ELF-1 (cell line): ENCODE data around the gene NELL1.
"Not testable (repeated sequence)": the region's sequence is repeated elsewhere in the genome, so short reads cannot be mapped to it uniquely, and the experiment has no call there.

ENCODE experiments used
- DNase-seq: peaks from one replicate; pipeline ENCODE4 v3.0.0-alpha.2; 2016; ENCODE audit warnings: low read depth, low spot score

NELL1 gene

GRCh38 chr11:20762980-20763379 lies 93.6 kb downstream of the NELL1 start:
- no peak for DNase-seq

- no peak for DNase-seq
These were observed 101.1 kb downstream of the NELL1 start for GRCh38 chr11:20770414-20770946.

GRCh38 chr11:20771026-20771425 lies 101.6 kb downstream of the NELL1 start:
- no peak for DNase-seq

- no peak for DNase-seq
These were observed 102.3 kb downstream of the NELL1 start for GRCh38 chr11:20771681-20772080.

- DNase-seq = no peak
These were observed 105.9 kb downstream of the NELL1 start for GRCh38 chr11:20775331-20775730.

GRCh38 chr11:20782775-20783174 lies 113.4 kb downstream of the NELL1 start:
- no peak for DNase-seq

GRCh38 chr11:20783220-20783619 lies 113.8 kb downstream of the NELL1 start:
- no peak for DNase-seq

- peak; percentile 8 for DNase-seq
These were observed 121.2 kb downstream of the NELL1 start for GRCh38 chr11:20790622-20791021.

- DNase-seq = no peak
These were observed 125.6 kb downstream of the NELL1 start for GRCh38 chr11:20795005-20795404.

- no peak for DNase-seq
These were observed 138.9 kb downstream of the NELL1 start for GRCh38 chr11:20808328-20808727.

GRCh38 chr11:20821046-20821445 lies 151.7 kb downstream of the NELL1 start:
- DNase-seq = no peak

- no peak for DNase-seq
These were observed 152.1 kb downstream of the NELL1 start for GRCh38 chr11:20821470-20821869.

- DNase-seq = no peak
These were observed 155.4 kb downstream of the NELL1 start for GRCh38 chr11:20824773-20825172.

- DNase-seq = no peak
These were observed 166.2 kb downstream of the NELL1 start for GRCh38 chr11:20835561-20835960.

GRCh38 chr11:20839231-20839630 lies 169.8 kb downstream of the NELL1 start:
- DNase-seq = no peak

- no peak for DNase-seq
These were observed 171.0 kb downstream of the NELL1 start for GRCh38 chr11:20840341-20840740.

GRCh38 chr11:20844216-20844615 lies 174.8 kb downstream of the NELL1 start:
- no peak for DNase-seq

GRCh38 chr11:20844630-20845029 lies 175.2 kb downstream of the NELL1 start:
- no peak for DNase-seq

GRCh38 chr11:20854215-20854955 lies 185.0 kb downstream of the NELL1 start:
- DNase-seq = peak; percentile 10

GRCh38 chr11:20861322-20861721 lies 191.9 kb downstream of the NELL1 start:
- no peak for DNase-seq

GRCh38 chr11:20862263-20862662 lies 192.9 kb downstream of the NELL1 start:
- not testable (repeated sequence) for DNase-seq

GRCh38 chr11:20864628-20865027 lies 195.2 kb downstream of the NELL1 start:
- no peak for DNase-seq

GRCh38 chr11:20865161-20865560 lies 195.8 kb downstream of the NELL1 start:
- no peak for DNase-seq

GRCh38 chr11:20869123-20869522 lies 199.7 kb downstream of the NELL1 start:
- DNase-seq = no peak
